Measurements from ENCODE around the gene MGAT4A.

The MGAT4A gene

GRCh38 chr2:98623657-98624056 is 107.3 kb downstream of the MGAT4A start:
- no peak overlapping the region for H2AK5ac ChIP-seq (ENCODE audit: low read depth, low read length)
- no peak overlapping the region for H2BK120ac ChIP-seq (ENCODE audit: low read depth, low read length)
- no peak overlapping the region for H2BK5ac ChIP-seq (ENCODE audit: low read length)
- no peak overlapping the region for H3K4me2 ChIP-seq (ENCODE audit: insufficient read depth, low read length, poor library complexity, severe bottlenecking)
- no peaks in the 10 kb centered on the region for H3K9me3 ChIP-seq (replicated peaks in 1 of 2; ENCODE audit: control insufficient read depth in 2 of 2, insufficient read depth in 1 of 2, low read depth in 1 of 2, low read length in 2 of 2)
- no peaks in the 10 kb centered on the region for H3K27me3 ChIP-seq (ENCODE audit: control insufficient read depth in 3 of 3, insufficient read depth in 3 of 3, low read depth in 1 of 3, low read length in 3 of 3)
- H4K91ac ChIP-seq (ENCODE audit: low read depth, low read length, poor library complexity) = no peak overlapping the region
- DNase-seq (ENCODE audit: low spot score) = no peak
- no peak overlapping the region for H3K18ac ChIP-seq (ENCODE audit: low read length)
- H2BK15ac ChIP-seq (ENCODE audit: low read length) = no peak overlapping the region
- H3K79me1 ChIP-seq (ENCODE audit: low read depth, low read length) = no peaks in the 10 kb centered on the region
- no peak overlapping the region for H3K9ac ChIP-seq (ENCODE audit: low read depth, low read length, poor library complexity)
- H3K4me3 ChIP-seq (ENCODE audit: low read length in 2 of 2) = no peak overlapping the region
- H3K4me1 ChIP-seq (ENCODE audit: control insufficient read depth in 2 of 2, insufficient read depth in 1 of 2, low read depth in 1 of 2, low read length in 2 of 2) = no peaks in the 10 kb centered on the region
- H2BK12ac ChIP-seq (ENCODE audit: low read length) = no peak overlapping the region
- H2AFZ ChIP-seq (ENCODE audit: low read length) = no peak overlapping the region
- H4K8ac ChIP-seq (ENCODE audit: low read depth, low read length) = no peak overlapping the region
- WGBS, 2 donors (ENCODE audit: extremely low coverage in 2 of 2, insufficient read length in 2 of 2, insufficient replicate concordance in 1 of 2) = no CpG with 5 or more reads among the region's 5 CpGs
- H3K4ac ChIP-seq (ENCODE audit: low read length) = no peak overlapping the region
- H3K36me3 ChIP-seq (replicated peaks in 1 of 2; ENCODE audit: control insufficient read depth in 2 of 2, insufficient read depth in 2 of 2, low read length in 2 of 2) = peaks cover 0 to 3% of the 10 kb centered on the region in 2 donors
- no peak overlapping the region for H3K23ac ChIP-seq (ENCODE audit: low read depth, low read length, poor library complexity)
- H3K14ac ChIP-seq (ENCODE audit: low read length) = no peak overlapping the region
- no peak overlapping the region for H3K27ac ChIP-seq (replicated peaks; ENCODE audit: low read length)

DNA sequence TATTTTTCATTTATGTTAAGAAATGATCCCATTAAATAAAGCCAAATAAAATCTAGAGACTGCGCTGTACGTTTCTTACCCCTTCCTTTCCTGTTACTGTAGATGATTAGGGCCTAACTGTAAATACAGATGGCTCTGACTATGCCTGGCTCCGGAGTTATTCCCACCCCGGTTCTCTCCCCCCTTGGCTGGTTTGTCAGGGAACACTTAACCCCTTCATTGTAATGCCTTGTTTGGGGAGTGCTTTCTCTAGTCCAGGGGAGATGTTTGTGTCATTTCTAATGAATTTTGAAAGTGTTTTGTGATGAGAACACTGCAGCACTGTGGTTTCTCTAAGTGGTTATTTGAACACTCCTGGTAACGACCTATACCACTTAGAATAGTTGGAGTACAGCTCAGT is 113.8 kb downstream of the MGAT4A start:
- no peaks in the 10 kb centered on the region for H3K27me3 ChIP-seq (ENCODE audit: control insufficient read depth in 3 of 3, insufficient read depth in 3 of 3, low read depth in 1 of 3, low read length in 3 of 3)
- H3K27ac ChIP-seq (replicated peaks; ENCODE audit: low read length) = no peak overlapping the region
- H2AFZ ChIP-seq (ENCODE audit: low read length) = no peak overlapping the region
- no peak overlapping the region for H2AK5ac ChIP-seq (ENCODE audit: low read depth, low read length)
- no peak for DNase-seq (ENCODE audit: low spot score)
- no peak overlapping the region for H2BK5ac ChIP-seq (ENCODE audit: low read length)
- WGBS, 2 donors (ENCODE audit: extremely low coverage in 2 of 2, insufficient read length in 2 of 2, insufficient replicate concordance in 1 of 2) = no CpG with 5 or more reads among the region's 5 CpGs
- no peaks in the 10 kb centered on the region for H3K79me1 ChIP-seq (ENCODE audit: low read depth, low read length)
- no peak overlapping the region for H2BK120ac ChIP-seq (ENCODE audit: low read depth, low read length)
- H4K8ac ChIP-seq (ENCODE audit: low read depth, low read length) = no peak overlapping the region
- H3K18ac ChIP-seq (ENCODE audit: low read length) = no peak overlapping the region
- H2BK15ac ChIP-seq (ENCODE audit: low read length) = no peak overlapping the region
- H3K4me3 ChIP-seq (ENCODE audit: low read length in 2 of 2) = no peak overlapping the region
- H4K91ac ChIP-seq (ENCODE audit: low read depth, low read length, poor library complexity) = no peak overlapping the region
- peaks cover 21 to 64% of the 10 kb centered on the region in 2 donors for H3K36me3 ChIP-seq (replicated peaks in 1 of 2; ENCODE audit: control insufficient read depth in 2 of 2, insufficient read depth in 2 of 2, low read length in 2 of 2)
- no peak overlapping the region for H3K9ac ChIP-seq (ENCODE audit: low read depth, low read length, poor library complexity)
- no peaks in the 10 kb centered on the region for H3K9me3 ChIP-seq (replicated peaks in 1 of 2; ENCODE audit: control insufficient read depth in 2 of 2, insufficient read depth in 1 of 2, low read depth in 1 of 2, low read length in 2 of 2)
- no peak overlapping the region for H2BK12ac ChIP-seq (ENCODE audit: low read length)
- no peak overlapping the region for H3K4me2 ChIP-seq (ENCODE audit: insufficient read depth, low read length, poor library complexity, severe bottlenecking)
- H3K4me1 ChIP-seq (ENCODE audit: control insufficient read depth in 2 of 2, insufficient read depth in 1 of 2, low read depth in 1 of 2, low read length in 2 of 2) = no peaks in the 10 kb centered on the region
- no peak overlapping the region for H3K14ac ChIP-seq (ENCODE audit: low read length)
- H3K4ac ChIP-seq (ENCODE audit: low read length) = no peak overlapping the region
- no peak overlapping the region for H3K23ac ChIP-seq (ENCODE audit: low read depth, low read length, poor library complexity)

GRCh38 chr2:98615481-98615880 is 115.5 kb downstream of the MGAT4A start:
- Histone ChIP-seq H3K36me3 (replicated peaks in 1 of 2; ENCODE audit: control insufficient read depth in 2 of 2, insufficient read depth in 2 of 2, low read length in 2 of 2) (peaks cover 25 to 80% of the 10 kb centered on the region in 2 donors), H4K8ac (ENCODE audit: low read depth, low read length) (no peak overlapping the region), H2BK5ac (ENCODE audit: low read length) (no peak overlapping the region), H3K9ac (ENCODE audit: low read depth, low read length, poor library complexity) (no peak overlapping the region), H3K27ac (replicated peaks; ENCODE audit: low read length) (no peak overlapping the region), H3K4me1 (ENCODE audit: control insufficient read depth in 2 of 2, insufficient read depth in 1 of 2, low read depth in 1 of 2, low read length in 2 of 2) (no peaks in the 10 kb centered on the region), H3K9me3 (replicated peaks in 1 of 2; ENCODE audit: control insufficient read depth in 2 of 2, insufficient read depth in 1 of 2, low read depth in 1 of 2, low read length in 2 of 2) (no peaks in the 10 kb centered on the region), H3K23ac (ENCODE audit: low read depth, low read length, poor library complexity) (no peak overlapping the region), H2BK12ac (ENCODE audit: low read length) (no peak overlapping the region), H2AFZ (ENCODE audit: low read length) (no peak overlapping the region), H3K4me3 (ENCODE audit: low read length in 2 of 2) (no peak overlapping the region), H2AK5ac (ENCODE audit: low read depth, low read length) (no peak overlapping the region), H3K4ac (ENCODE audit: low read length) (no peak overlapping the region), H3K18ac (ENCODE audit: low read length) (no peak overlapping the region), H3K4me2 (ENCODE audit: insufficient read depth, low read length, poor library complexity, severe bottlenecking) (no peak overlapping the region), H3K14ac (ENCODE audit: low read length) (no peak overlapping the region), H4K91ac (ENCODE audit: low read depth, low read length, poor library complexity) (no peak overlapping the region), H3K27me3 (ENCODE audit: control insufficient read depth in 3 of 3, insufficient read depth in 3 of 3, low read depth in 1 of 3, low read length in 3 of 3) (no peaks in the 10 kb centered on the region), H2BK15ac (ENCODE audit: low read length) (no peak overlapping the region), H3K79me1 (ENCODE audit: low read depth, low read length) (peaks cover under 1% of the 10 kb centered on the region), H2BK120ac (ENCODE audit: low read depth, low read length) (no peak overlapping the region)
- no peak for DNase-seq (ENCODE audit: low spot score)
- WGBS, 2 donors (ENCODE audit: extremely low coverage in 2 of 2, insufficient read length in 2 of 2, insufficient replicate concordance in 1 of 2) = no CpG with 5 or more reads among the region's 5 CpGs

DNA sequence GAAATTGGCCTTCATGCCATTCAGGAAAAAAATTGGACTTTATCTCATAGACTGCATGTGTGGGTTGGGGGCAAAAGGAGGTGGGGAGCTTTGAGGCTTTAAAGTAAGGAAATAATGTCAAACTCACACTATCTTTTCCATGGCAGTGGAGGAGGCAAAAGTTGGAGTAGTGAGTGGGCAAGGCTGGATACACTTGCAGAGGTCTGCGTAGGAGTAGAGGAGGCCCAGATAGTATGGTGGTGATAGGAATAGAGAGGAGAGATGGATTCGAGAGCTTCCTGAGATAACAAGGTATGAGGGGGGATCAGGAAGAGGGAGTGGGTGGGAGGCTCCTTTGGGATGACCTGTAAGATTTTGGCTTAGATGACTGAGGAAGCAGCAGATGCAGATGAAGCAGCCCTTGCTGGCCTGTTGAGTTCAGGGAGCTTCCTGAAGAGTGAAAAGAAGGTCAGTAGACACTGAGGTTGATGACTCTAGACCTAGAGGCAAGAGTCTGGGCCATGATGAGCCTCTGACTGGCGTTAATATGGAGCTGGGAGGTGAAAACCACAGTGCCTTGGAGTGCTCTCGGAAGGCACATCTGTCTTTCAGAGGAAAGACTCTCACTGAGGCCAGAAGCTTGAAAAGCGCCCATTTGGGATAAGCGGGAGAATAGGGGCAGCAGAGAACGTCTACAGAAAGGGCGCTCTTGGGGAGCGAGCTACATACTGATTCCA is 116.8 kb downstream of the MGAT4A start:
- no peak overlapping the region for H3K4me3 ChIP-seq (ENCODE audit: low read length in 2 of 2)
- no CpG with 5 or more reads among the region's 9 CpGs for WGBS, 2 donors (ENCODE audit: extremely low coverage in 2 of 2, insufficient read length in 2 of 2, insufficient replicate concordance in 1 of 2)

More for the DNA sequence above, 116.8 kb downstream of the MGAT4A start:
- Histone ChIP-seq H3K27ac (replicated peaks; ENCODE audit: low read length) (no peak overlapping the region), H3K23ac (ENCODE audit: low read depth, low read length, poor library complexity) (no peak overlapping the region), H3K27me3 (ENCODE audit: control insufficient read depth in 3 of 3, insufficient read depth in 3 of 3, low read depth in 1 of 3, low read length in 3 of 3) (no peaks in the 10 kb centered on the region), H3K36me3 (replicated peaks in 1 of 2; ENCODE audit: control insufficient read depth in 2 of 2, insufficient read depth in 2 of 2, low read length in 2 of 2) (peaks cover 25 to 88% of the 10 kb centered on the region in 2 donors), H3K14ac (ENCODE audit: low read length) (no peak overlapping the region), H2BK120ac (ENCODE audit: low read depth, low read length) (no peak overlapping the region), H3K18ac (ENCODE audit: low read length) (no peak overlapping the region), H2AFZ (ENCODE audit: low read length) (no peak overlapping the region), H3K4me1 (ENCODE audit: control insufficient read depth in 2 of 2, insufficient read depth in 1 of 2, low read depth in 1 of 2, low read length in 2 of 2) (peaks cover 5 to 12% of the 10 kb centered on the region in 2 donors), H2BK15ac (ENCODE audit: low read length) (no peak overlapping the region), H4K8ac (ENCODE audit: low read depth, low read length) (no peak overlapping the region), H2BK5ac (ENCODE audit: low read length) (no peak overlapping the region), H3K79me1 (ENCODE audit: low read depth, low read length) (peaks cover 2% of the 10 kb centered on the region), H2AK5ac (ENCODE audit: low read depth, low read length) (no peak overlapping the region), H3K9ac (ENCODE audit: low read depth, low read length, poor library complexity) (no peak overlapping the region), H4K91ac (ENCODE audit: low read depth, low read length, poor library complexity) (no peak overlapping the region), H3K9me3 (replicated peaks in 1 of 2; ENCODE audit: control insufficient read depth in 2 of 2, insufficient read depth in 1 of 2, low read depth in 1 of 2, low read length in 2 of 2) (no peaks in the 10 kb centered on the region), H2BK12ac (ENCODE audit: low read length) (no peak overlapping the region), H3K4ac (ENCODE audit: low read length) (no peak overlapping the region), H3K4me2 (ENCODE audit: insufficient read depth, low read length, poor library complexity, severe bottlenecking) (no peak overlapping the region)
- DNase-seq (ENCODE audit: low spot score) = no peak

All from neuronal stem cell (in vitro differentiated cells).